Urinary bladder (tissue), 4 donors: Measurements from ENCODE around the gene ACOT7. TPM values are rescaled to one million over a fixed set of nuclear protein-coding genes. Genes with fewer than 3 reads are reported as not detected.
"Not testable (repeated sequence)": the region's sequence is repeated elsewhere in the genome, so short reads cannot be mapped to it uniquely, and the experiment has no call there.

Experiments used
- DNase-seq: peaks from one replicate; pipeline ENCODE4 v3.0.0-alpha.2; 2015; ENCODE audit errors: extremely low spot score
- H3K27ac ChIP-seq: one replicate; pipeline ENCODE4 v1.5.1; 2013; ENCODE audit warnings: low read depth, mild to moderate bottlenecking, moderate library complexity
- H3K36me3 ChIP-seq: one replicate; pipeline ENCODE4 v1.6.1; 2013; ENCODE audit warnings: mild to moderate bottlenecking, moderate library complexity; ENCODE audit not compliant: insufficient read depth
- H3K4me1 ChIP-seq: one replicate; pipeline ENCODE4 v1.6.1; 2013; ENCODE audit warnings: mild to moderate bottlenecking, moderate library complexity; ENCODE audit not compliant: insufficient read depth
- H3K4me3 ChIP-seq: one replicate; pipeline ENCODE4 v1.5.1; 2013; ENCODE audit warnings: low read depth, low read length
- WGBS: extraction: QIAGEN DNeasy Blood & Tissue Kit; methylation state at CpG from one replicate; pipeline ENCODE4 v1.1.7; 2013; 5-methylcytosine and 5-hydroxymethylcytosine counted together
- polyA plus RNA-seq: library from polyadenylated mRNA; stranded (reverse); fragments of 200-250 nt; gene quantifications from one replicate; pipeline ENCODE4 v1.2.3, GENCODE V29; 2013
- total RNA-seq: library from RNA; depleted of rRNA; stranded (reverse); fragments of >200 nt; gene quantifications from one replicate; pipeline ENCODE4 v1.2.3, GENCODE V29; 2014
- donor health status: healthy with polysubstance abuse.
- donor health status: healthy.

Gene ACOT7
- total and polyA plus RNA-seq, 2 donors, result 6.9 to 36.8 TPM

DNA sequence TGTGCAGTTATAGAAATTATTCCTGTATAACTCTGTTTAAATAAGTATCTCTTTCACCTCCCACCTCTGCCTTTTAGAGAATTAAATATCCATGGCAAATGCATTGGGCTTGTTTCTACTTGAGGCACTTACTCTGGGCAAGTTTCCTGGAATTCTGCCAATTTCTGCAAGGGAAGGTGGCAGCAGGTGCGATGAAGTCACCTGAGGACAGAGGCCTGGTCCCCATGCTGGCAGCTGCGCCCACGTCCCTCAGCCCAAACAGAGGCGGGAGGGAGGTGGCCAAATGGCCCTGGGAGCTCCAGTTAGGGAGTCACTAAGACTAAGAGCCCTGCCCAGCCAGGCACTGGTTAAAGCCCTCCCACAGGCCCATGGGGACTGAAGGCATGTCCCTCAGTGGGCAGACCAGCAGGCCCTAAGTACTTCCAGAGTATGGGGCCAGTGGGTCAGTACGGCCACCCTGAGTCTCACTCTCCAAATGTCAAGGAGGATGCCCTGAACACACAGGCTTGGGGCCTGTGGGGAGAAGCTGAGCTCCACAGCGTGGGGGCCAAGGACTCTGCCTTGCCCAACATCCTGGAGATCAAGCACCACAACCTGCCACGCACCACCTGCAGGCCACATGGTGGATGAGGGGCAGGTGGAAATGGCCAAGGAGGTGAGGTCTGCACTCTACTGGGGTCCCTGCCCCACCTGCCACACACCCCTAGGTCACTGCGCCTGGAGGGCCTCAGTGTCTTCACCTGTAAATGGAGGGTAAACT lies 19.4 kb downstream of the ACOT7 start:
- Histone ChIP-seq H3K27ac (no peak overlapping the region), H3K36me3 (no peaks in the 10 kb centered on the region), H3K4me3 (no peak overlapping the region), H3K4me1 (no peaks in the 10 kb centered on the region)
- 91% methylated on average over 8 of the region's 8 CpGs for WGBS
- peak; percentile 54 for DNase-seq

DNA sequence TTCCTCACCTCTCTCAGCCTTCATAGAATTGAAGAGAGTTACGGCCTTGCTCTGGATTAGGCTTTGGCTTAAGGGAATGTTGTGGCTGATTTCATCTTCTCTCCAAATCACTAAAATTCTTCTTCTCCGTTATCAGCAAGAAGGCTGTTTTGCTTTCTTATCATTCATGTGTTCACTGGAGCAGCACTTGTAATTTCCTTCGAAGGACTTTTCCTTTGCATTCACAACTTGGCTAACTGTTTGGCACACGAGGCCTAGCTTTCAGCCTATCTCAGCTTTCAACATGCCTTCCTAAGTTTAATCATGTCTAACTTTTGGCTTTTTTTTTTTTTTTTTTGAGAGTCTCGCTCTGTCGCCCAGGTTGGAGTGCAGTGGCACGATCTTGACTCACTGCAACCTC lies 21.3 kb downstream of the ACOT7 start:
- not testable (repeated sequence) for H3K36me3 ChIP-seq, H3K4me3 ChIP-seq, H3K4me1 ChIP-seq, H3K27ac ChIP-seq, DNase-seq
- WGBS, result 77% methylated on average over 7 of the region's 7 CpGs

DNA sequence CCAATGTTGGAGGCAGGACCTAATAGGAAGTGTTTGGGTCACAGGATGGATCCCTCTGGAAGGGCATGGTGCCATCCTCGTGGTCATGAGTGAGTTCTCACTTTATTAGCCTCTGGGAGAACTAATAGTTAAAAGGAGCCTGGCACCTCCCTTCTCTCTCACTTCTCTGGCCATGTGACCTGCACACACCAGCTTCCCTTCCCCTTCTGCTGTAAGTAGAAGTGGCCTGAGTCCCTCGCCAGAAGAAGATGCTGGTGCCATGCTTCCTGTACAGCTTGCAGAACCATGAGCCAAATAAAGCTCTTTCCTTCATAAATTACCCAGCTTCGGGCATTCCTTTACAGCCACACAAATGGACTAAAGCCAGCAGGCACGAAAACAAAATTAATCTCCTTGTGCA lies 23.6 kb downstream of the ACOT7 start:
- Histone ChIP-seq H3K4me1 (no peaks in the 10 kb centered on the region), H3K36me3 (no peaks in the 10 kb centered on the region), H3K4me3 (no peak overlapping the region), H3K27ac (no peak overlapping the region)
- 79% methylated on average over 4 of the region's 4 CpGs for WGBS
- no peak for DNase-seq

DNA sequence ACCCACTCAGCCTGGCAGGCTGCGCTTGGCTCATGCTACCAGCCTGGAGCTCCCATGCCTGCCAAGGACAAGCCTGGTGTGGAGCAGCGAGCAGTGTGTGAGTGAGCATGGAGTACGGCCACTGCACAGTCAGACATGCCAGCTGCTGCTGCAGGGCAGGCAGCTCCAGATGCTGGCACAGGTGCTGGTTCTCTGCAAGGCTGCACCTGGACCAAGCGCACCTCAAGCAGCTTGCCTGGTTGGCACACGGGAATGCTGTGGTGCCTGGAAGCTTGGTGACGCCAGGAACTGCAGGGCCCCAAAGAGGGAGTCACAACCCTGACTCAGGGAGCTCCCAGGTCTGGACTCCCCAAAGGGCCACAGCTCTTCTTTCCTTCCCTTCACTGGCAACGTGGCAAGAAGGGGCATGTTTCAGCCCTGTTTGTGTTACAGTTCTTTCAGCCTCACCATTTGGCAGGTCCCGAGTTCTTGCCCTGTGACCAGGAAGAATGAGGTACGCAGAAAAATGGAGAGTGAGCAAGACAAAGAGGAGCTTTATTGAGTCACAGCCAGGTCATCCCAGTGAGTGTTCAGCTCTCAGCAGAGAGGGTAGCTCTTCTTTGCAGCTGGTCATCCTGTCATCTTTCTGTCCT lies 26.1 kb downstream of the ACOT7 start:
- H3K4me3 ChIP-seq, result no peak overlapping the region
- no peak overlapping the region for H3K27ac ChIP-seq
- no peaks in the 10 kb centered on the region for H3K4me1 ChIP-seq
- no peaks in the 10 kb centered on the region for H3K36me3 ChIP-seq
- no peak for DNase-seq
- 95% methylated on average over 9 of the region's 9 CpGs for WGBS

DNA sequence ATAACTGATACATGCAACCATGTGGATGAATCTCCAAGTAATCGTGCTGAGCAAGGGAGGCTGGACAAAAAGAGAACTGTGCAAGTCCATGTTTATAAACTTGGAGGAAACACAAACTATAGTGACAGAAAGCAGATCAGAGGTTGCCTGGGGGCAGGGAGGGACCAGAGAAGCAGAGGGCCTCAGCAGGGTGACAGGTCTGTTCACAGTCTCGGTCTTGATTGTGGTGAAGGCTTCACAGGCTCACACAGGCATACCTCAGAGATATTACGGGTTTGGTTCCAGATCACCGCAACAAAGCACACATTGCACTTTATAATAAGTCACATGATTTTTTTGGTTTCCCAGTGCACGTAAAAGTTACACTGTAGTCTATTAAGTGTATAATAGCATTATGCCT lies 28.5 kb downstream of the ACOT7 start:
- H3K27ac ChIP-seq, result no peak overlapping the region
- no peak overlapping the region for H3K4me3 ChIP-seq
- 74% methylated on average over 5 of the region's 5 CpGs for WGBS
- peaks cover 2% of the 10 kb centered on the region for H3K4me1 ChIP-seq
- no peak for DNase-seq
- H3K36me3 ChIP-seq, result no peaks in the 10 kb centered on the region

DNA sequence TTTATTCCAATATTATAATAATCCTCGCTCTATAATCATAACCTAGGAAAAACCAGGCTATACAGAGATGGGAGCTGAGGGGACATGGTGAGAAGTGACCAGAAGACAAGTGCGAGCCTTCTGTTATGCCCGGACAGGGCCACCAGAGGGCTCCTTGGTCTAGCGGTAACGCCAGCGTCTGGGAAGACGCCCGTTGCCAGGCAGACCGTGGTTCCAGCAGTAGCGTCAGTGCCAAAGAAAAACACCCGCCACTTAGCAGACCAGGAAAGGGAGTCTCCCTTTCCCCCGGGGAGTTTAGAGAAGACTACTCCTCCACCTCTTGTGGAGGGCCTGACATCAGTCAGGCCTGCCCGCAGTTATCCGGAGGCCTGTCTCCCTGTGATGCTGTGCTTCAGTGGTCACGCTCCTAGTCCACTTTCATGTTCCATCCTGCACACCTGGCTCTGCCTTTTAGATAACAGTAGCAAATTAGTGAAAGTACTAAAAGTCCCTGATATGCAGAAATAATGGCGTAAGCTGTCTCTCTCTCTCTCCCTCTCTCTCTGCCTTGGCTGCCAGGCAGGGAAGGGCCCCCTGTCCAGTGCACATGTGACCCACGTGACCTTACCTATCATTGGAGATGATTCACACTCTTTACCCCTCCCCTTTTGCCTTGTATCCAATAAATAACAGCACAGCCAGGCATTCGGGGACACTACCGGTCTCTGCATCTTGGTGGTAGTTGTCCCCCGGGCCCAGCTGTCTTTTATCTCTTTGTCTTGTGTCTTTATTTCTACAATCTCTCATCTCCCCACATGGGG lies 30.3 kb downstream of the ACOT7 start:
- not testable (repeated sequence) for DNase-seq, H3K4me3 ChIP-seq, H3K4me1 ChIP-seq, H3K27ac ChIP-seq, H3K36me3 ChIP-seq
- WGBS, result 47% methylated on average over 20 of the region's 20 CpGs

DNA sequence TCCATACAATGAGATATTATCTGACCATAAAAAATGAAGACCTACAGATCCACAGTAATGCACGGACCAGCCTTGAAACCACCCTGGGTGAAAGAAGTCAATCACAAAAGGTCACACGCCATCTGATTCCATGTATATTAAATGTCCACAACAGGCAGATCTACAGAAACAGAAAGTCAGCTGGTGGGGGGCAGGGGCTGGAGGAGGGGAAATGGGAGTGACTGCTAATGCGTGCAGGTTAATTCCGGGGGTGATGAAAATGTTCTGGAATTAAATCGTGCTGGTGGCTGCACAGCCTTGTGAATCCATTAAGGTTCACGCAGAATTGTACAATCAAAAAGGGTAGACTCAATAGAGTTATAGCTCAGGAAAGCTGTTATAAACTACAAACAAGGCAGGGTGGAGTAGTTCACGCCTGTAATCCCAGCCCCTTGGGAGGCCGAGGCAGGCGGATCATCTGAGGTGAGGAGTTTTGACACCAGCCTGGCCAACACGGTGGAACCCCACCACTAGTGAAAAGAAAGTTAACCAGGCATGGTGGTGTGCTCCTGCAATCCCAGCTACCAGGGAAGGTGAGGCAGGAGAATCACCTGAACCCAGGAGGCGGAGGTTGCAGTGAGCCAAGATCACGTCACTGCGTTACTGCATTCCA lies 32.3 kb downstream of the ACOT7 start:
- DNase-seq, result no peak
- Histone ChIP-seq H3K27ac (no peak overlapping the region), H3K4me3 (no peak overlapping the region), H3K36me3 (no peaks in the 10 kb centered on the region), H3K4me1 (peaks cover 5% of the 10 kb centered on the region)
- 88% methylated on average over 13 of the region's 13 CpGs for WGBS

DNA sequence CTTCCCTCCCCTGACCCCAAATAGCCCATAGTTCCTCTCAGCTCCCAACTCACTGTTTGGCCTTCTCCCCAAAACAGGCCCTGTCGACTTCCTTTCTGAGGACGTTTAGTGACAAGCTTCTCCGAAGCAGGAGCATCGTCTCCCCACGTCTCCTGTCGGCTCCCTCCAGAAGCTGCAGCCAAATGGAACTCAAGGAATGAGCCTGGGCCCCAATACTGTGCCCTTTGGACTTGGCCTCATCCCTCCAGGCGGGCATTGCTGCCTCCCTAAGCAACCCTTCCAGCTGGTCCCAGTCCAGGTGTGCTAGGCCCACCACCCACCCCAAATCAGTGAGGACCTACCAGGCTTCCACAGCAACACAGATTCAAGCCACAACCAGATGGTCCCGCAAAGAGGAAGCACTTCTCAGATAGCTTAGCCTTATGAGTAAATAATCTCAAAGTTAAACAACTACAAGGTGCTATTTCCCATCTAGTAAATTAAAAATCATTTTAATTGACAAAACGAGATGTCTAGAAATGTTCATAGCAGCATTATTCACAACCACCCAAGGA lies 33.0 kb downstream of the ACOT7 start:
- Histone ChIP-seq H3K36me3 (no peaks in the 10 kb centered on the region), H3K4me1 (peaks cover 5% of the 10 kb centered on the region), H3K4me3 (no peak overlapping the region), H3K27ac (peak overlapping the region; percentile 72)
- DNase-seq, result no peak
- WGBS, result 64% methylated on average over 9 of the region's 9 CpGs

DNA sequence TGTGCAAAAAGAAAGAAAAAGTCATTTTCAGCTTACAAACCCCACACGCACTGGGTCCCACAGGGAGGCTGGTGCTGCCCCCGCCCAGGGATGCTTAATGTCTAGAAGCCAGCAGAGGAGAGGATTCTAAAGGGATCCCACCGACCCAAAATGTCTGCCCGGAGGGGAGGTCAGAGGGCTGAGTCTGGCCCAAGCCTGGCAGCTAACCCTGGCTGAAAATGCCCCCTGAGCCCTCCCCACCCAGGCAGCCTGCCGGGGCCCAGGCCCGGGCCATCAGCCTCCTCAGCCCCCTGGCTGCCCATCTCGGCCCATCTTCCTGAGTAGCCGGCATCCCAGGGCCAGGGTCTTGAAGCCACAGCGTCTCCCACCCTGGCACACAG lies 33.5 kb downstream of the ACOT7 start:
- Histone ChIP-seq H3K4me1 (peaks cover 5% of the 10 kb centered on the region), H3K36me3 (no peaks in the 10 kb centered on the region), H3K4me3 (no peak overlapping the region), H3K27ac (peak overlapping the region; percentile 72)
- WGBS, result 61% methylated on average over 9 of the region's 9 CpGs
- DNase-seq, result no peak

DNA sequence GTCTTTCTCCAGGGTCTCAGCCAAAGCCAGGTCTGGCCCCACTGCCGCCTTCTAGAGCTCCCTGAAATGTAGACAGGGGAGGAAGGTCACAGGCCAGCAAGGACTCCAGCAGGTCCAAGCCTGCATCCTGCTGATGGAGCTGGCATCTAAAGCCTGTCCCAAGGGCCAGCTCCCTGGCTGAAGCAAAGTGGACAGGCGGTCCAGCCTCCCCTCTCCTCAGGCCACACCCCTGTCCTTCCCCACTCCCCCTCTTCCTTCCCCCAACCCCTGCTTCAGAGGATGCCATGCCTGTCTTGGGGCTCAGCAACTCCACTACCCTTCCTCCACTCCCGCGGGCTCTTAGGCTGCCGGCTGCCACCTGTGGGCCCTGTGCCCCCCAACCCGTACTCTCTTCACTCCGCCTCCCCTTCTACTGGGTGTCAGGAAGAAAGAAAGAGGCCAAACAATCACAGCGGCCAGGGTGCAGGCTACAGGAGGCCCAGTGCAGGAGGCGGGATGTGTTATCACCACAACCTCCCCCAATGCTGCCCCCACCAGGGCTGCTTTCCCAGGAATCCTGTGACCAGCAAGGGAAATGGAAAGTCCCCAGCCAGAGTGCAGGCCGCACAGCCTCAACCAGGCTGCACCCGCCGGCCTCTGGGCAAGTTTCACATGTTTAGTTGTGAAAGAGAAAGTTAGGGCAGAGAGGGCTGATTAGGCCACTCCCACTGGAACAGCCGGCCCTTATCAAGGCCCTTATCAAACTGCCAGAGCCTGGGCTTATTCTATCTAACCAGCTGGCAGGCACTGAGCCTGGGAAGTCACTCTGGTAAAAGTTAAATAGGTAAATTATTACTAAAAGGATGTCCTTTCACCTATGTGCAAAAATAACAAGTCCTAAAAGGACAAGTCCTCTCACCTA lies 34.1 kb downstream of the ACOT7 start:
- 12% methylated on average over 13 of the region's 13 CpGs for WGBS
- Histone ChIP-seq H3K4me3 (no peak overlapping the region), H3K36me3 (no peaks in the 10 kb centered on the region), H3K27ac (peak overlapping the region; percentile 85), H3K4me1 (peaks cover 5% of the 10 kb centered on the region)
- DNase-seq, result no peak

DNA sequence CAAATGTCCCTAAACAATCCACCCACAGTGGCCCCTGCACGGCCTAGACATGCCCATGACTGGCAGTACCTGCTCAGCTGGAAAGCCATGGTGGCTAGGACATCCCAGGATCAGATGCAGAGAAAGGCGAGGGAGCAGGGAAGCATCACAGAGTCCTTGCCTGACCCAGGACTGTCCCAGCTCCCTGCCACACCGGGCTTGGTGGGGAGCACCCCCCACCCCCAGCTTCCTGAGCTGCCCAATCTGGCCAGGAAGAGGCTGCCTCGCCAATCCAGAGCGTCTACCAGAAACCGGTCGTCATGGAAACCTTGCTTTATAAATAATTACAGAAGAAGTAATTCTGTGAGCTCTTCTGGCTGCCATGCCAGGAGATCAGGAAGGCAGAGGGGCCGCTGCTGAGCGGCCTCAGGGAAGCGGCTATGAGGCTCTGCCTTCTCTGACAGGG lies 34.8 kb downstream of the ACOT7 start:
- no peaks in the 10 kb centered on the region for H3K36me3 ChIP-seq
- WGBS, result 9% methylated on average over 10 of the region's 10 CpGs
- H3K4me1 ChIP-seq, result peaks cover 5% of the 10 kb centered on the region
- DNase-seq, result no peak
- H3K27ac ChIP-seq, result peak overlapping the region; percentile 85
- H3K4me3 ChIP-seq, result no peak overlapping the region

DNA sequence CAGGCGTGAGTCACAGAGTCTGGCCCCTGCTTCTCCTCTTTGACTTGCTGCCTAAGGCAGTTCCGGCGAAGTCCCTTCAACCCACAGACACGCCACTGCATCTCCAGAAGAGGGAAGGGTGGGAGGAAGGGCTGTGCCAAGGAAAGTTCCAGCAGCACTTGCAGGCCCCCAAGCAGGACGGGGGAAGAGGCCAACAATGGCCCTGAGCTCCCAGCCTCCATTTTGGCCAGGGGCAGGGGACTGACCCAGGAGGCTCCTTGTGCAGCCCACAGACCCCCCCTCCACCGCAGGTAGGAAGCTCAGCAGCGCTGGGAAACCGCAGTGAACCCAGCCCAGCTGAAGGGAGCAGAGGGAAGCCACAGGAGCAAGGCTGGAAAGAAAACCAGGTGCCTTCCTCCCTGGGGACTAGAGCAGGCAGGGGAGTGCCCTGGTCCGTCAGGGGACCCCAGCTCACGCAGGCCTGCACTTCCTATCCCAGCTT lies 35.4 kb downstream of the ACOT7 start:
- DNase-seq, result no peak
- 51% methylated on average over 10 of the region's 10 CpGs for WGBS
- peak overlapping the region; percentile 85 for H3K27ac ChIP-seq
- no peaks in the 10 kb centered on the region for H3K36me3 ChIP-seq
- peaks cover 7% of the 10 kb centered on the region for H3K4me1 ChIP-seq
- H3K4me3 ChIP-seq, result no peak overlapping the region
